ENCODE measurements around the gene GAS5.

DNA sequence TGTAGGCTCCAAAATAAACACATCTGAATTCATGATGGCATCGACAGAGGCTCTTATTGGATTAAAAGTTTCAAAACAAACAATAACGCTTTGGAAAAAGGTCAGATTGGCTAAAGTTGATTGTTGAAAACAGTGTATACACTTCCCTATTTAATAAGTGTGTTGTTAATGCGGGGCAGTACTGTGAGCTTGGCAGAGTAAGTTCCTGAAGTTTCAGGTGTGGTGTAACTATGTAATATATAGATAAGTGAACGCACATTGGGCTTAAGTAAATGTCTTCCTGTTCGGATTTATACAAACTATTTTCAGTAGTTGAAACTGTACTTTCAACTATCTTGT lies 1.2 kb upstream of the GAS5 start:
- TF ChIP-seq, protein P1, sequence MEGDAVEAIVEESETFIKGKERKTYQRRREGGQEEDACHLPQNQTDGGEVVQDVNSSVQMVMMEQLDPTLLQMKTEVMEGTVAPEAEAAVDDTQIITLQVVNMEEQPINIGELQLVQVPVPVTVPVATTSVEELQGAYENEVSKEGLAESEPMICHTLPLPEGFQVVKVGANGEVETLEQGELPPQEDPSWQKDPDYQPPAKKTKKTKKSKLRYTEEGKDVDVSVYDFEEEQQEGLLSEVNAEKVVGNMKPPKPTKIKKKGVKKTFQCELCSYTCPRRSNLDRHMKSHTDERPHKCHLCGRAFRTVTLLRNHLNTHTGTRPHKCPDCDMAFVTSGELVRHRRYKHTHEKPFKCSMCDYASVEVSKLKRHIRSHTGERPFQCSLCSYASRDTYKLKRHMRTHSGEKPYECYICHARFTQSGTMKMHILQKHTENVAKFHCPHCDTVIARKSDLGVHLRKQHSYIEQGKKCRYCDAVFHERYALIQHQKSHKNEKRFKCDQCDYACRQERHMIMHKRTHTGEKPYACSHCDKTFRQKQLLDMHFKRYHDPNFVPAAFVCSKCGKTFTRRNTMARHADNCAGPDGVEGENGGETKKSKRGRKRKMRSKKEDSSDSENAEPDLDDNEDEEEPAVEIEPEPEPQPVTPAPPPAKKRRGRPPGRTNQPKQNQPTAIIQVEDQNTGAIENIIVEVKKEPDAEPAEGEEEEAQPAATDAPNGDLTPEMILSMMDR (conservative IDR thresholded peaks at IDR 0.05; ENCODE audit: low read length): peak; percentile 15; the same call in 1 of the 2 replicates
- TF ChIP-seq EZH2phosphoT487 (IDR thresholded peaks at IDR 0.05; ENCODE audit: borderline replicate concordance, low read depth, low read length): no peak
